Immature natural killer cell (primary cell): Measurements from ENCODE around the gene DGKD. TPM values are rescaled to one million over a fixed set of nuclear protein-coding genes. Genes with fewer than 3 reads are reported as not detected.

Source experiments
- DNase-seq, 3 donors: peaks; one replicate each; pipeline ENCODE4 v3.0.0; 2022; ENCODE audit warnings: mixed read lengths in 1 of 3
- H3K27ac Mint-ChIP-seq, 6 donors: one replicate each; pipeline ENCODE4 v1.8.0; 2020; ENCODE audit warnings: mixed read lengths in 6 of 6, mild to moderate bottlenecking in 5 of 6, inconsistent platforms in 4 of 6, moderate library complexity in 3 of 6
- H3K27me3 Mint-ChIP-seq, 3 donors: one replicate each; pipeline ENCODE4 v1.8.0; 2020 to 2021; ENCODE audit warnings: low read depth in 3 of 3, mild to moderate bottlenecking in 3 of 3, mixed read lengths in 3 of 3, moderate library complexity in 3 of 3, inconsistent platforms in 1 of 3
- H3K36me3 Mint-ChIP-seq, 3 donors: one replicate each; pipeline ENCODE4 v1.8.0; 2020; ENCODE audit warnings: mixed read lengths in 3 of 3, inconsistent platforms in 2 of 3, mild to moderate bottlenecking in 2 of 3
- H3K4me1 Mint-ChIP-seq, 2 donors: one replicate each; pipeline ENCODE4 v1.8.0; 2020; ENCODE audit warnings: inconsistent platforms in 2 of 2, mild to moderate bottlenecking in 2 of 2, mixed read lengths in 2 of 2, moderate library complexity in 1 of 2
- H3K4me3 Mint-ChIP-seq, 5 donors: one replicate each; pipeline ENCODE4 v1.8.0; 2020; ENCODE audit warnings: mild to moderate bottlenecking in 5 of 5, mixed read lengths in 5 of 5, inconsistent platforms in 3 of 5, moderate library complexity in 3 of 5
- H3K9me3 Mint-ChIP-seq, 6 donors: one replicate each; pipeline ENCODE4 v1.8.0; 2020; ENCODE audit warnings: mild to moderate bottlenecking in 6 of 6, mixed read lengths in 6 of 6, inconsistent platforms in 4 of 6, moderate library complexity in 3 of 6
- polyA plus RNA-seq, 3 donors: library from polyadenylated mRNA; unstranded; fragments of 300-500 nt; fragmentation: Illumina TruSeq; gene quantifications; one replicate each; pipeline ENCODE4 v1.2.3, GENCODE V29; 2021

DGKD gene, protein sequence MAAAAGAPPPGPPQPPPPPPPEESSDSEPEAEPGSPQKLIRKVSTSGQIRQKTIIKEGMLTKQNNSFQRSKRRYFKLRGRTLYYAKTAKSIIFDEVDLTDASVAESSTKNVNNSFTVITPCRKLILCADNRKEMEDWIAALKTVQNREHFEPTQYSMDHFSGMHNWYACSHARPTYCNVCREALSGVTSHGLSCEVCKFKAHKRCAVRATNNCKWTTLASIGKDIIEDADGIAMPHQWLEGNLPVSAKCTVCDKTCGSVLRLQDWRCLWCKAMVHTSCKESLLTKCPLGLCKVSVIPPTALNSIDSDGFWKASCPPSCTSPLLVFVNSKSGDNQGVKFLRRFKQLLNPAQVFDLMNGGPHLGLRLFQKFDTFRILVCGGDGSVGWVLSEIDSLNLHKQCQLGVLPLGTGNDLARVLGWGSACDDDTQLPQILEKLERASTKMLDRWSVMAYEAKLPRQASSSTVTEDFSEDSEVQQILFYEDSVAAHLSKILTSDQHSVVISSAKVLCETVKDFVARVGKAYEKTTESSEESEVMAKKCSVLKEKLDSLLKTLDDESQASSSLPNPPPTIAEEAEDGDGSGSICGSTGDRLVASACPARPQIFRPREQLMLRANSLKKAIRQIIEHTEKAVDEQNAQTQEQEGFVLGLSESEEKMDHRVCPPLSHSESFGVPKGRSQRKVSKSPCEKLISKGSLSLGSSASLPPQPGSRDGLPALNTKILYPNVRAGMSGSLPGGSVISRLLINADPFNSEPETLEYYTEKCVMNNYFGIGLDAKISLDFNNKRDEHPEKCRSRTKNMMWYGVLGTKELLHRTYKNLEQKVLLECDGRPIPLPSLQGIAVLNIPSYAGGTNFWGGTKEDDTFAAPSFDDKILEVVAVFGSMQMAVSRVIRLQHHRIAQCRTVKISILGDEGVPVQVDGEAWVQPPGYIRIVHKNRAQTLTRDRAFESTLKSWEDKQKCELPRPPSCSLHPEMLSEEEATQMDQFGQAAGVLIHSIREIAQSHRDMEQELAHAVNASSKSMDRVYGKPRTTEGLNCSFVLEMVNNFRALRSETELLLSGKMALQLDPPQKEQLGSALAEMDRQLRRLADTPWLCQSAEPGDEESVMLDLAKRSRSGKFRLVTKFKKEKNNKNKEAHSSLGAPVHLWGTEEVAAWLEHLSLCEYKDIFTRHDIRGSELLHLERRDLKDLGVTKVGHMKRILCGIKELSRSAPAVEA
- 10 to 100 TPM; 15.9 to 60.6 (median 21.3) TPM for polyA plus RNA-seq

DNA sequence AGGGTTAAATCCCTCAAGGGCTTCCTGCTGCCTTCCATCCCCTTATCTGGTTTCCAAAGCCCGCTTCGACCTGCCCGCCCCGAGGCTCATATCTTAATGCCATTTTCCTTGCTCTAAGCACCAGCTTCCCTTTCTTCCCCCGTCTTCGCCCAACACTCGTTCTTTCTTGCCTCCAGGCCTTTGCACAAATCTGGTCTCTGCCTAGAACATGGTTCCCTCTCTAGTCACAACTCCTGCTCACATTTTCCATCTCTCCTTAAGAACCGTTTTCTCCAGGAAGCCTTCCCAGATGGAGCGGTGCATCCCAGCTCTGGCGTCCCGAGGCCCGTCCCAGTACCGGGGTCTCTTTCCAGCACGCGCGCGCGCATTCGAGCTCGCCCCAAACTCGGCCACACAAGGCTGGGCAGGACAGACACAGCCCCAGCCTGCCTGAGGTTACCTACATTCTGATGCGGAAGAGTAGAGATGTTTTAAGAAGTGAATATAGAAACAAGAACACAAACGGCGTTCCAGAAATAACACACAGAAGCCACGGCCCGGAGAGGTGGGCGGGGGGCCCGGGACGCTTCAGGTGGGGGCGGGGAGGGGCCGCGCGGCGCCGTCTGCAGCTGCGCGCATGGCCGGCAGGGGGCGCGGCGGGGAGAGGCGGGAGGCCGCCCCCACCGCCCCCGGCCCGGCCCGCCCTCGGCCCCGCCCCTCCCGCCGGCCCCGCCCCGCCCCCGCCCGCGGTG lies at the start of gene DGKD:
DGKD (plus strand) TSS at position 726 of the 731 bp plus-strand sequence. CDS start 25 bp downstream, outside the sequence.
- peaks cover 0 to 4% (median 0%) of the 10 kb centered on the region in 3 donors for H3K36me3 Mint-ChIP-seq
- no peaks in the 10 kb centered on the region for H3K9me3 Mint-ChIP-seq
- H3K27me3 Mint-ChIP-seq: peaks cover 14 to 23% (median 19%) of the 10 kb centered on the region in 3 donors
- peak; percentile 67 to 72 (median 67) for DNase-seq
- peak within 1 kb of the TSS; percentile 90 to 95 (median 93) for H3K4me3 Mint-ChIP-seq
- peak within 1 kb of the TSS; percentile 89 to 100 (median 94) for H3K27ac Mint-ChIP-seq
- H3K4me1 Mint-ChIP-seq: peaks cover 66 to 68% of the 10 kb centered on the region in 2 donors

- Mint-ChIP-seq H3K9me3 (no peaks in the 10 kb centered on the region), H3K4me3 (no peak within 1 kb of the TSS), H3K27ac (peak within 1 kb of the TSS in 4 of 6 donors; percentile 49 to 80 (median 55)), H3K4me1 (peaks cover 24 to 25% of the 10 kb centered on the region in 2 donors), H3K36me3 (no peaks in the 10 kb centered on the region), H3K27me3 (peaks cover 3 to 8% (median 5%) of the 10 kb centered on the region in 3 donors)
- no peak for DNase-seq
Observed at GRCh38 chr2:233307565-233307964, 46.7 kb upstream of the DGKD start, which contains the start of gene SAG. TSS of gene SAG (plus strand) at chr2:233307816. CDS start at chr2:233309190, 1,374 bp downstream.

- DNase-seq: peak; percentile 52 to 66 (median 61)
- no peaks in the 10 kb centered on the region for H3K36me3 Mint-ChIP-seq
- peak overlapping the region; percentile 34 to 67 (median 58) for H3K4me3 Mint-ChIP-seq
- H3K9me3 Mint-ChIP-seq: no peaks in the 10 kb centered on the region
- peak overlapping the region; percentile 45 to 71 (median 54) for H3K27ac Mint-ChIP-seq
- H3K27me3 Mint-ChIP-seq: peaks cover 3 to 8% (median 5%) of the 10 kb centered on the region in 3 donors
- H3K4me1 Mint-ChIP-seq: peaks cover 31 to 33% of the 10 kb centered on the region in 2 donors
Observed at GRCh38 chr2:233311241-233311926, 42.9 kb upstream of the DGKD start.

- H3K4me1 Mint-ChIP-seq: peaks cover 31 to 33% of the 10 kb centered on the region in 2 donors
- H3K9me3 Mint-ChIP-seq: no peaks in the 10 kb centered on the region
- no peaks in the 10 kb centered on the region for H3K36me3 Mint-ChIP-seq
- H3K27ac Mint-ChIP-seq: peak overlapping the region in 1 of 6 donors; percentile 49
- no peak for DNase-seq
- H3K4me3 Mint-ChIP-seq: peak overlapping the region in 1 of 5 donors; percentile 2
- H3K27me3 Mint-ChIP-seq: peaks cover 3 to 5% (median 5%) of the 10 kb centered on the region in 3 donors
Observed at GRCh38 chr2:233312874-233313273, 41.4 kb upstream of the DGKD start.

DNA sequence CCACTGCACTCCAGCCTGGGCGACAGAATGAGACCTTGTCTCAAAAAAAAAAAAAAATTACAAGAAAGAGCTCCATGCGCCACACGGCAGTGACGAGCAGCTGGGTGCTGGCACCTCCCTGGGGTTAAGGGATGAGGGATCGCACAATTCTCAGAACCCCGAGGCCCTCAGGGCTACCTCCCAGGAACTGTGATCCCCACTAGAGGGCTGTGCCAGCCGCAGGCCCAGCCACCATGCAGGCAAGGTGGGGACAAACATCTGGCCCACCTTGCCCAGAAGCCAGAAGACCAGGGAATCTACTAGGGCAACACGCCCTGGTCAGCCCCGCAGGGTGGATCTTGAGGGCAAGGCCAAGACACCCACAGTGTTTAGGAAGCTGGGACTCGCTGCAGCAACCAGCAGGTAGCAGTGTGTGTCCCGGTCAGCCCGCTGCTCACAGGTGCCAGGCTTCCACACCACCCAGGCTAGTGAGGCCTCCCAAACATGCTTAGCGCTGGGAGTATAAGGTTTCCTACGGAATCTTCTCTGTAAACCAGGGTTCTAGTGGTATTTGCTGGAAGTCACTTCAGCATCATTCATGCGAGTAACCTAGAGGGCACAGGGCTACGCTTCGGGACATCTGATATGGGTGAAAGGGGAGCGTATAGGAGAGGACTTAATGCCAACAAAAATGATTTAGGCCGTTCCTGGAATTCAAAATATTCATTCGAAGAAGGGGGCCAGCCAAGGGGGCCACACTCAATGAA lies 39.9 kb upstream of the DGKD start:
- no peaks in the 10 kb centered on the region for H3K36me3 Mint-ChIP-seq
- DNase-seq: no peak
- H3K27me3 Mint-ChIP-seq: peaks cover 4 to 8% (median 6%) of the 10 kb centered on the region in 3 donors
- H3K9me3 Mint-ChIP-seq: no peaks in the 10 kb centered on the region
- no peak overlapping the region for H3K4me3 Mint-ChIP-seq
- H3K27ac Mint-ChIP-seq: no peak overlapping the region
- peaks cover 27 to 31% of the 10 kb centered on the region in 2 donors for H3K4me1 Mint-ChIP-seq

DNA sequence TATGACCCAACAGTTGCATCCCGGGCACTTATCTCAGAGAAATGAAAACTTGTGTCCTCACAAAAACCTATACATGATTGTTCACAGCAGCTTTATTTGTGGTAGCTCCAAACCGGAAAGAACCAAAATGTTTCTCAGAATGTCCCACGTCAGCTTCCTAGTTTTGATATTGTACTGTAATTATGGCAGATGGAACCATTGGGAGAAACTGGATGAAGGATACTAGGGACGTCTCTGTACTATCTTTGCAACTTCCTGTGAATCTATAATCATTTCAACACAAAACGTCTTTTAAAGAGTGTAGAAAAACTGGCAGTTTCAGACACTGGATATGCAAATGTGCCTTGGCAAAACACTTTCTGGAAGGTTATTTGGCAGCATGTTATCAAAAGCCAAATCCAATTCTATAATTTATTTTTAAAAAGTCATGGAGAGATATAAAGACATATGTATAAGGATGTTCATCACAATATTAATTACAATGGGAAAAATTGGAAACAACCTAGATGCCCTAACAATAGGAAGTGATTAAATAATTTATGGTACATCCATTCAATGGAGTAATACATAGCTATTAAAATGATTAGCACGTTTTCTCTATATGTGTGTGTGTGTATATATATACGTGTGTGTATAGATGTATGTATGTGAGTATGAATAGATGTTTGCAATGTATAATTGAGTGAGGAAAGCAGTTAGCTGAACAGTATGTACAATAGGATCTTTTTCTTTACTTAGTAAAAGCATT lies 36.9 kb upstream of the DGKD start:
- DNase-seq: no peak
- no peaks in the 10 kb centered on the region for H3K36me3 Mint-ChIP-seq
- peaks cover 23 to 24% of the 10 kb centered on the region in 2 donors for H3K4me1 Mint-ChIP-seq
- H3K27ac Mint-ChIP-seq: no peak overlapping the region
- H3K4me3 Mint-ChIP-seq: no peak overlapping the region
- no peaks in the 10 kb centered on the region for H3K9me3 Mint-ChIP-seq
- H3K27me3 Mint-ChIP-seq: peaks cover 3 to 7% (median 4%) of the 10 kb centered on the region in 3 donors

- DNase-seq: no peak
- Mint-ChIP-seq H3K9me3 (no peaks in the 10 kb centered on the region), H3K27ac (no peak overlapping the region), H3K4me1 (peaks cover 21 to 22% of the 10 kb centered on the region in 2 donors), H3K4me3 (no peak overlapping the region), H3K27me3 (peaks cover 3 to 7% (median 4%) of the 10 kb centered on the region in 3 donors), H3K36me3 (no peaks in the 10 kb centered on the region)
Observed at GRCh38 chr2:233319256-233319655, 35.0 kb upstream of the DGKD start.

DNA sequence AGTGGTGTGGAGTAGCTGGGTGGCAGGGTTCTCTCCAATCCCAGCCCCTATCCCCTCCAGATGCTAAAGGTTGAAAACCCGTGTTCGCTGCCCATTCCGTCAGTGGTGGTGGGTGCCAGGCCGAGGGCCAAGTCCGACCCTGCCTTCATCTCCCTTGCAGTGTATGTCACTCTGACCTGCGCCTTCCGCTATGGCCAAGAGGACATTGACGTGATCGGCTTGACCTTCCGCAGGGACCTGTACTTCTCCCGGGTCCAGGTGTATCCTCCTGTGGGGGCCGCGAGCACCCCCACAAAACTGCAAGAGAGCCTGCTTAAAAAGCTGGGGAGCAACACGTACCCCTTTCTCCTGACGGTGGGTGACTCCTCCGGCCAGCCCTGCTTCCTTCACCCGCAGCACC lies 33.8 kb upstream of the DGKD start:
- H3K4me1 Mint-ChIP-seq: peaks cover 21 to 22% of the 10 kb centered on the region in 2 donors
- H3K36me3 Mint-ChIP-seq: no peaks in the 10 kb centered on the region
- no peak overlapping the region for H3K27ac Mint-ChIP-seq
- DNase-seq: no peak
- peaks cover 3 to 7% (median 4%) of the 10 kb centered on the region in 3 donors for H3K27me3 Mint-ChIP-seq
- no peak overlapping the region for H3K4me3 Mint-ChIP-seq
- no peaks in the 10 kb centered on the region for H3K9me3 Mint-ChIP-seq

DNA sequence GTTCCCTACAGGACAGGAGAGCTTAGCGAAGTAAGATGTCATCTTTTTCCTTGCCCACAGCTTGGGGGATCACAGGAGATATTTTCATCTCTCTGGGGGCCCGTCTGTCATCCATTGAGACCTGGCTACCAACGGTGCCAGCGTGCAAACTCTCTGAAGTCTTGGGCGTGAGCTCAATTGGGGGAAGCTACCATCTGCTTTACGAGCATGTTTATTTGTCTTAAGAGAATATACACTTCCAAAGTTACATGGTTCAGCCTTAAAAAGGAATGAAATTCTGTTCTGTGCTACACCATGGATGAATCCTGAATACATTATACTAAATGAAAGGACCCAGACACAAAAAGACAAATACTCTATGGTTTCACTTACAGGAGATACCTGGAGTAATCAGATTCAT lies 33.1 kb upstream of the DGKD start:
- Mint-ChIP-seq H3K27me3 (peaks cover 3 to 7% (median 4%) of the 10 kb centered on the region in 3 donors), H3K4me3 (peak overlapping the region in 3 of 5 donors; percentile 9 to 26 (median 26)), H3K36me3 (no peaks in the 10 kb centered on the region), H3K4me1 (peaks cover 21 to 22% of the 10 kb centered on the region in 2 donors), H3K9me3 (no peaks in the 10 kb centered on the region), H3K27ac (peak overlapping the region in 4 of 6 donors; percentile 24 to 67 (median 43))
- DNase-seq: no peak

GRCh38 chr2:233323851-233324250 lies 30.4 kb upstream of the DGKD start:
- H3K4me3 Mint-ChIP-seq: no peak overlapping the region
- DNase-seq: no peak
- no peaks in the 10 kb centered on the region for H3K9me3 Mint-ChIP-seq
- H3K27me3 Mint-ChIP-seq: peaks cover 0 to 4% (median 4%) of the 10 kb centered on the region in 3 donors
- peaks cover 21 to 24% of the 10 kb centered on the region in 2 donors for H3K4me1 Mint-ChIP-seq
- peak overlapping the region in 3 of 6 donors; percentile 67 to 81 (median 75) for H3K27ac Mint-ChIP-seq
- no peaks in the 10 kb centered on the region for H3K36me3 Mint-ChIP-seq

GRCh38 chr2:233325256-233325655 lies 29.0 kb upstream of the DGKD start:
- Mint-ChIP-seq H3K4me3 (no peak overlapping the region), H3K27me3 (peaks cover 0 to 3% (median 2%) of the 10 kb centered on the region in 3 donors), H3K9me3 (no peaks in the 10 kb centered on the region), H3K27ac (peak overlapping the region in 2 of 6 donors; percentile 6 to 59), H3K36me3 (no peaks in the 10 kb centered on the region), H3K4me1 (peaks cover 33 to 35% of the 10 kb centered on the region in 2 donors)
- DNase-seq: no peak
